Stimulated activated CD8-positive, alpha-beta memory T cell treated with anti-CD3 and anti-CD28 coated beads, Interleukin-4, amount 100 ng/mL, for 4 hours (primary cell): Measurements from ENCODE around the gene RIMS3.
"Not testable (repeated sequence)": the region's sequence is repeated elsewhere in the genome, so short reads cannot be mapped to it uniquely, and the experiment has no call there.

Experiments
- DNase-seq, 2 donors: peaks; one replicate each; pipeline ENCODE4 v3.0.0-alpha.2; 2020; ENCODE audit warnings: low read depth in 2 of 2, low spot score in 1 of 2

RIMS3 gene

DNA sequence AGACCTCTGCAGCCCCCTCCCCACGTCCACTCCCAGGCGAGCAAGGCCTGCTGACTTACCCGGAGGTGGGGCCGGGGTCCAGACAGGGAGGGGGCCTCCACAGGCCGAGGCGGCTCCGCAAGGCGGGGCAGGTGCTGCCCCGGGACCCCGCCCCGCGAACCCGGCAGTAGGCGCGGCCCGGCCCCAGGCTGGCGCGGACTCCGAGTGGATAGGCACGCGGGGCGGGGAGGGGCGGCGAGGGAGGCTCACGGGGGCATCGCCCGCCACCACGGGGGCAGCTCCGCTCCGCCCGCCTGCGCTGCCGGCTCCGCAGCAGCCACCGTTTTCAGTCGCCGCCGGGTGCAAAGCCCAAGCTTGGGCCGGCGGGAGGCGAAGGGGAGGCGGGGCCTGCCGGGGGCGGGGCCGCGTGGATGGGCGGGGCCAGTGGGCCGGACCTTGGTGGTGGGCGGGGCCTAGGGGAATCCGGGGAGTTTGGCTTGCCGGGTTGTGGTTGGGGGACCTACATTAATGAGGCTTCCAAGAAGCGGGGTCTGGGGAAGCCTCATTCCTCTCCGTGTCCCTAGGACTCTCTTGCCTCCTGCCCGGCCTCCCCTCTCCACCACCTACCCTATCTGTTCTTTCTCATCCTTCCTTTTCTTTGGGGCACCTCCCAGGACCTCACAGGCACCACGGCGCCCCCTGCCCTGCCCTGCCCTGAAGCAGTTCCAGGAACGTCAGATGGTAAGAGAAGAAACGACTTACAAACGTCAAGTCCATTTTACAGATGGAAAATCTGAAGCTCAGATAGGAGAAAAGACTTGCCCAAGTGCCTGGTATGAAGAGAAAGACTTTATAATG is at the start of gene RIMS3:
RIMS3 (minus strand) TSS at position 348 of the 837 bp plus-strand sequence. CDS start 23,757 bp downstream, outside the sequence.
- DNase-seq, result peak; percentile 61 to 67

- DNase-seq, result no peak
Measured at GRCh38 chr1:40712997-40713396, 47.5 kb upstream of the RIMS3 start.

DNA sequence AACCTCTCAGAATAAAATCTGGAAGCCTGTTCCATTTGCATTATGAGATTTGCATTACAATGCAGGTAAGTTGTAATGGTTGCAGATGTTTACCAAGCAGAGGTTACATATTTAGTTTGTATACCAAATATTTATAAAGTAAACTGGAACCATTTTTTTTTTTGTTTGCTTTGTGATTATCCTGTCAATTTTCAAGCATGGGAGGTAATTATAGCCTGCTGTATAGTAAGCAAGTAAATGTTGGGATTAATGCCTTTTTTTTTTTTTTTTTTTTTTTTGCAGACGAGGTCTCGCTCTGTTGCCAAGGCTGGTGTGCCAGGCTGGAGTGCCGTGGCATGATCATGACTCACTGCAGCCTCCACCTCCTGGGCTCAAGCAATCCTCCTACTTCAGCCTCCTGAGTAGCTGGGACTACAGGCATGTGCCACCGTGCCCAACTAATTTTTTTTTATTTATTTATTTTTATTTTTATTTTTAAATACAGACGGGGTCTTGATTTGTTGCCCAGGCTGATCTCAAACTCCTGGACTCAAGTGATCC is 47.0 kb upstream of the RIMS3 start:
- DNase-seq, result no peak

- no peak for DNase-seq
Measured at GRCh38 chr1:40711465-40712404, 46.3 kb upstream of the RIMS3 start.

DNA sequence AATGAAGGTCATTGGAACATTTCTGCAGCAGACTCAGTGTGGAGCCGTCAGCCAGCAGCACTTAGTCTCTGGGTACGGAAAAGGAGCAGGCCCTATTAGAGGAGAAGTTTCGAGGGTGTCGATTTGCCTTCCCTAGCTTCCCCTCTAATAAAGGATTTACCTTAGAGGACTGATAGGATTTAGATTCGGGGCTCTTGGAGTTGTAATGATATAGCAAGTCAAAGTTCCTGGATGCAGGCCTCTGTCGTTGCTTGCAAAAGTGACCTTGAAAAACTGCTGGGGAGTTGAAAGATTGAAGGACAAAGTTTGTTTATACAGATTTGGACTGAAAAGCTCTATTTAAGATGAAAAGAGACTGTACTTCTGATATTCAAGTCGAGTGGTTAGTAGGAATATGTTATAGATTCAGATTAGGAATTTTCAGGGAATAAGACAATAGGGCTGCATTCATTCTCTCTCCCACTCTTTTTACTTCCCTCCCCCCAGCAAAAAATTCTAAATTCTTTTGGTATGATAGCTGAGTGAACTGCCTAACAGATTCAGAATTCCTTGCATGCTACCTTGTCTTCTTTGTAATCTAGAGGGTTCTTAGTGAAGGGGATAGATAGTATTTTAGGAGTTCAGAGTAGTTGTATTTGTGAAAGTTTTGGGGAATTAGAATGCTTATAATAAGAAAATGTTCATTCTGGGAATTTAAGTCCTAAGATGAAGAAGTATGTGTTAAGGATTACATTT is 45.3 kb upstream of the RIMS3 start:
- DNase-seq, result no peak

DNA sequence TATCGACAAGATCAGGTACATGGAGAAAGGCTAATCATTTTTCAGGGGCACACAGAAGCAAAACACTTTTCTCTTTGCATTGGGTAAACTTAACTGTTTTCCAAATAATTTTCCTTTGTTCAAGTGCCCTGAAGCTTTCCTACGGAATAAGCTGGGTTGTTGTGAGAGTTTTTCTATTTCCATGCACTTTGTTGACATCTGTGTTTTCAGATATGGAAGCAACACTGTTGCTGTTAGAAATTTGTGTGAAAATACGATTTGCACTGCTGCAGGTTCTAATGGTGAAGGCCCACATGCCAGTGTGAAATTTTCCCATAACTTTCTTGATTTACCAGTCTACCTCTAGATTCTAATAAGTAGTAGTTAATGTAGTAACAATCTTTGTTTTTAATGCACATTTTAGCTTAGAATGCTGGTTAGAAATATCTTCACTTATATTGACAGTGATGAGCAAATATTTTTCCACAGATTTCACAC is 44.4 kb upstream of the RIMS3 start:
- DNase-seq, result no peak

- peak; percentile 42 to 47 for DNase-seq
Measured at GRCh38 chr1:40709100-40709801, 43.8 kb upstream of the RIMS3 start.

DNA sequence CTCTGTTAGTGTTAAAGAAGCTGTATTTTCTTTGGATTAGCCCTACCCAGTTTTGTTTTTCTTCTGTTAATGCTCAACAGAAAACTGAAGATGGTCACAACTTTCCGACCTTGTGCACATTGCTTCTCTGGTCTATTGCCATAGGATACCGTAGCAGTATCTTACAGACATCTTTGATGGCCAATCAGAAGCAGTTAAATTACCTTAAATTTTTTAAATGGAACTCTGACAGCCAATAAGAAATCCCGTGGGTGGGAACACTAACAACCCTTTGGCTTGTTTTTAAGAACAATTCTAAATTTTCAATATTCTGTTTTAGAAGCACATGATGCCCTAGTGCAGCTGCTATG is 43.2 kb upstream of the RIMS3 start:
- DNase-seq, result no peak

GRCh38 chr1:40706626-40707025 is 41.1 kb upstream of the RIMS3 start:
- no peak for DNase-seq

DNA sequence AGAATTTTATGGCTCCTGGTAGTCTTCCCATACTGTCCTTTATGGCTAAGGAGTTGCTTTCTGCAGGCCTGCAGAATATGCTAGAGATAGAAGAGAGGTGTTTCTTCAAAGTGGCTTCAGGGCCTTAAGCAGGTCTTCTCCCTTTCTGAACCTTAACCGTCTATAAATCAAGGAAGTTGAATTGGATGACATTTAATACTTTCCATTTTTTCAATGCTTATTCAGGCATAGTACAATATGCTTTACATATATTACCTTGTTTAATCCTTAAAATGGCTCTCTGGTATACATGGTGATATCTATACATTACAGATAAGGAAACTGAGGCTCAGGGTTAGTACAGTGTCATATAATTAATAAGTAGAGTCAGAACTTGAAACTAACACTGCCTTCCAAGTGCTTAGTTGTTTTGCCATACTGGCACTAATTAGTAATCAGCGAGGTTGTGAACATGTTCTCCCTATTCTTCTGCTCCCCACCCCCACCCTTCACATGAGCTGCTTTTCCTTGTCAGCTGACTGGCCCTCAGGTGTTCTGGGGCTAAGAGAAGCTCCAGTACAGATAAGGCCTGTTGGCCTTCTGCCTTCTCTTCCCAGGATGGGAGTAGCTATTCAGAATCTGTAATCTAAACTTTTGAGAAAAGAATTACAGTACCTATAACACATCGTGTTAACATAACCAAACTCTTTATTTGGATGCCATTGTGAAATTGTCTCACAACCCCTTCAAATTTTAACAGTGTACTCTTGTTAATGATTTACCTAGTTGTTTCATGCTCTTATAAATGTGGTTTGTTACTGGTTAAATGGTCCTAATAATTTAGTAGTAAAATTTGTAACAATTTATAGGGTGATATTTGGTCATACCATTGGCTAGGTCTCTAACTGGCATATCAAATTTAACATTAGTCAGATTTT is 39.6 kb upstream of the RIMS3 start:
- DNase-seq, result no peak

DNA sequence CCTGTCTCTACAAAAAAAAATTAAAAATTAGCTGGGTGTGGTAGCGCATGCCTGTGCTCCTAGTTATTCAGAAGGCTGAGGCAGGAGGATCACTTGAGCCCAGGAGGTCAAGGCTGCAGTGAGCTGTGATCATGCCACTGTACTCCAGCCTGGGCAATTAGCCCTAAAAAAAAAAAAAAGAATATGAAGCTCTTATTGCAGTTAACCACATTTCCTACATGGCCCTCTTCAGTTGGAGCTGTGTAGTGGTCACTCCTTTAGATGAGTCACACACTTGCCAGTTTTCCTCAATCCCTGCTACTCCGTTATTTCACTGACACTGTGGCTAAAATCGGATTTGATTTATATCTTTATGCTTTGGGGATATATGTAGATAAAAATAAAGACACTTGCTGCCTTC is 37.8 kb upstream of the RIMS3 start:
- DNase-seq, result no peak

DNA sequence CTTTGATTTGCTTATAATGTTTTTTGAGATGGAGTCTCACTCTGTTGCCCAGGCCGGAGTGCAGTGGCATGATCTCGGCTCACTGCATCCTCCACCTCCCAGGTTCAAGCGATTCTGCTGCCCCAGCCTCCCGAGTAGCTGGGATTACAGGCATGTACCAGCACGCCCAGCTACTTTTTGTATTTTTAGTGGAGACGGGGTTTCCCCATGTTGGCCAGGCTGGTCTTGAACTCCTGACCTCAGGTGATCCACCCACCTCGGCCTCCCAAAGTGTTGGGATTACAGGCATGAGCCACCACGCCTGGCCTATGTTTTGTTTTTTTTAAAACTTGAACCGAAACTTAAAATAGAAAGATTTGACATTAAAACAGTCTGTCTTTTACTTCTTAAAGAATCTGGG is 37.3 kb upstream of the RIMS3 start:
- DNase-seq, result not testable (repeated sequence)

DNA sequence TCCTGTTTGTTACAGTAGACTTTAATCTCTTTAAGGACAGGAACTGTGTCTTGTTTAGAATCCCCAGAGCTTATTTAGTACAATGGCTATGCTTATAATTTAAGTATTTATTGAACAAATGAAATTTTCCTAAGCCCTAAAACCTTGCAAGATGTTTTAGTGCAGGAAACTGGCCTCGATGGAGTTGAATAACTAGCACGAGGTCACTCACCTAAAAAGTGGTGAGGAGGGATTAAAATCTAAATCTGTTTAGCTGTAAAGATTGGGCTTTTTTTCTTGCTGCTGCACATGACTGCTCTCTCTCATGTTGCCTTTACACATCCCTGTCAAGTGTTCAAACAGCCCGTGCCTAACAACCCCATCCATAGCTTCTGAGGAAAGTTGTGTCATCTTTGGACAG is 36.2 kb upstream of the RIMS3 start:
- no peak for DNase-seq

DNA sequence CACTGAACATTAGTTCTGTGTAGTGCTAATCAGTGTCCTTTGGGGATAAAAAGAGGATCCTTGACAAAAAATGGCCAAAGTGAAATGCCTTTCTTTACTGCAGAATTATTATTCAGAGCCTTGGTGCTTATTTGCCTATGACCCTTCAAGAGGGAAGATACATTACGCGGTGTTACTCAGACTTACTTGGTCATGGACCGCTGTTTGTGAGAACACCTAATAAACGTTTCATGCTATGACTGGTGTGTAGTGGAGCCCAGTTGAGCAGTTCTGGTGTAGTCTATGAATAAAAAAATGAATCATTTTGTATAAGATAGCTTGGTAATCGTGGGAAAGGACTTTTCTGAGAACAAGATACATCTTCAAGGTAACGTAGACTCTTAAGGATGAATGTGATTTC is 34.3 kb upstream of the RIMS3 start:
- no peak for DNase-seq

DNA sequence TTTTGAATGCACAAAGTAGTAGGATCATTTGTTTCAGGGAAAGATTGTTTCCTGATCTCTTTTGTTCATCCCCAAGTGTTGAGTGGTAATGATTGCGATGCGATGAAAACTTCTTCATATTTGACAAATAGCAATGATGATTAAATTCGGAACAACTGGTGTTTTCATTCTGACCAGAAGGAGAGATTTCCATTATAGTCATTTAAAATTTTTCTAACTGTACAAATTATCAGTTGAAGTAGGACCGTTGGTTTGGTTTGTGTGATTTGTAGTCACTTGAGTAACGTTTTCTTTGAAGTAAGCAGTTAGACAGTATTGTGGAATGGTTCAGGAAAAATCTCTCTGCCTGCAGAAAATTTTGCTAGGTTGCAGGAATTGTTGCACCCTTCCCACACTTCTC is 32.0 kb upstream of the RIMS3 start:
- no peak for DNase-seq

GRCh38 chr1:40696294-40696693 is 30.8 kb upstream of the RIMS3 start:
- no peak for DNase-seq

- DNase-seq, result no peak
Measured at GRCh38 chr1:40694353-40694874, 28.9 kb upstream of the RIMS3 start.

- no peak for DNase-seq
Measured at GRCh38 chr1:40693425-40693824, 27.9 kb upstream of the RIMS3 start.

DNA sequence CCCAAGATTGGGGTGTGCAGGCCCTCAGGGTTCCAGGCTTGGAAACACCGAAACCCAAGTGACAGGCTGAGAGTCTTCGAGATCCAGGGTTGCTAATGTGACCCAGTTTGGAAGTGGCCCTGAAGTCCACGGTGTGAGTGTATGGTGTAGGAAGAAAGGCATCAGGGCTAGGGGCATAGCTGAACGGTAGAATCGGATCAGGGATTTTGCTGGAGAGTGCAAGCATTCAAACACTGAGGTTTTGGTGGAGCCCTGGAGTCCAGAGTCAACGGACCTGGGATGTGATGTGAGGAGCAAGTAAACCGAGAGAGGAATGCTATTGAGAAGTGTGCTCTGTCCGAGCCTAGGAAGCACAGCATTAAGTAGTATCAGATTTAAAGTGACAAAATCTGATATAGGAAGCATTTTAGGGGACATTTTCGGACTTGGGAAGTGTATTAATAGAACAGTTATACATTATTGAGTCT is 27.0 kb upstream of the RIMS3 start:
- DNase-seq, result no peak
